Keratinocyte (primary cell): ENCODE measurements around the gene NUDT10. TPM values are rescaled to one million over a fixed set of nuclear protein-coding genes. Genes with fewer than 3 reads are reported as not detected.

ENCODE experiments used
- DNase-seq: peaks from one replicate; pipeline ENCODE4 v3.0.0-alpha.2; 2011; ENCODE audit warnings: low read depth, missing footprints, low spot score
- FAIRE-seq: peaks from 2 replicates; lab custom pipeline; 2011; peaks lifted over from hg19 to GRCh38; lab: Jason Lieb, UNC
- H2AFZ ChIP-seq: 2 replicates; pipeline ENCODE4 v1.6.0; 2012; ENCODE audit warnings: low read length, control low read depth, inconsistent platforms; ENCODE audit not compliant: control insufficient read depth
- H3K27ac ChIP-seq: 2 replicates; pipeline ENCODE4 v1.5.1; 2011; ENCODE audit warnings: low read length; ENCODE audit not compliant: control insufficient read depth, insufficient read depth
- H3K27me3 ChIP-seq: 3 replicates; pipeline ENCODE4 v1.6.0; 2011; ENCODE audit warnings: low read length; ENCODE audit not compliant: control insufficient read depth, insufficient read depth; ENCODE audit errors: extremely low read depth
- H3K36me3 ChIP-seq, 2 experiments: 2 replicates in 1 of 2; 3 replicates in 1 of 2; pipeline ENCODE4 v1.5.1; 2011; ENCODE audit warnings: low read length in 2 of 2, mild to moderate bottlenecking in 1 of 2; ENCODE audit not compliant: control insufficient read depth in 2 of 2, insufficient read depth in 2 of 2; ENCODE audit errors: extremely low read depth in 1 of 2
- H3K4me1 ChIP-seq: 3 replicates; pipeline ENCODE4 v1.5.1; 2011; ENCODE audit warnings: low read length; ENCODE audit not compliant: control insufficient read depth, insufficient read depth; ENCODE audit errors: extremely low read depth
- H3K4me2 ChIP-seq: 3 replicates; pipeline ENCODE4 v1.6.0; 2011; ENCODE audit warnings: low read depth, low read length; ENCODE audit not compliant: control insufficient read depth, insufficient read depth; ENCODE audit errors: extremely low read depth
- H3K4me3 ChIP-seq, 3 experiments: fragments of 200-600 bp in 1 of 3; sonication (generic) in 1 of 3; 2 replicates in 2 of 3; 3 replicates in 1 of 3; pipeline ENCODE4 v1.5.1; 2011 to 2016; ENCODE audit warnings: low read length in 3 of 3, mild to moderate bottlenecking in 3 of 3, control low read depth in 2 of 3, inconsistent platforms in 1 of 3, low read depth in 1 of 3, mixed read lengths in 1 of 3, mixed run types in 1 of 3, moderate library complexity in 1 of 3; ENCODE audit not compliant: control insufficient read depth in 2 of 3, insufficient read depth in 2 of 3; ENCODE audit errors: extremely low read depth in 1 of 3
- H3K79me2 ChIP-seq: 2 replicates; pipeline ENCODE4 v1.6.0; 2012; ENCODE audit warnings: low read length; ENCODE audit not compliant: control insufficient read depth, insufficient read depth
- H3K9ac ChIP-seq: 3 replicates; pipeline ENCODE4 v1.6.0; 2011; ENCODE audit warnings: low read length; ENCODE audit not compliant: control insufficient read depth, insufficient read depth; ENCODE audit errors: extremely low read depth
- H3K9me1 ChIP-seq: 3 replicates; pipeline ENCODE4 v1.6.0; 2011; ENCODE audit warnings: low read length; ENCODE audit not compliant: control insufficient read depth, insufficient read depth; ENCODE audit errors: extremely low read depth
- H3K9me3 ChIP-seq: 2 replicates; pipeline ENCODE4 v1.5.1; 2012; ENCODE audit warnings: low read depth, low read length; ENCODE audit not compliant: control insufficient read depth
- H4K20me1 ChIP-seq: 3 replicates; pipeline ENCODE4 v1.6.0; 2011; ENCODE audit warnings: low read length; ENCODE audit not compliant: control insufficient read depth, insufficient read depth; ENCODE audit errors: extremely low read depth
- EZH2 ChIP-seq: IDR thresholded peaks from one replicate; pipeline ENCODE4 v1.6.1; 2012; ENCODE audit warnings: inconsistent platforms, mild to moderate bottlenecking, low read length, moderate library complexity
- dilution Hi-C: fragments of 300-500 bp; cut with MboI; formaldehyde crosslinking; loops from one replicate; pipeline ENCODE4 v1.7.0; 2020; ENCODE audit warnings: low sequenced_read_pairs; ENCODE audit not compliant: extremely low pct_ligation_motif_present
- polyA minus RNA-seq, 3 experiments: library from RNA; depleted of rRNA, polyadenylated mRNA; stranded (reverse); fragments of >200 nt; gene quantifications; 1 replicate in 1 of 3; 2 replicates in 1 of 3; 3 replicates in 1 of 3; pipeline ENCODE4 v1.2.3, GENCODE V29; 2011
- polyA plus RNA-seq, 5 experiments: library from polyadenylated mRNA; depleted of rRNA in 3 of 5; stranded (reverse) in 3 of 5; stranded (forward) in 1 of 5; unstranded in 1 of 5; fragments of >200 nt; gene quantifications; 1 replicate in 1 of 5; 2 replicates in 3 of 5; 3 replicates in 1 of 5; pipeline versions ENCODE4 v1.2.1 to v1.2.3, GENCODE V29; 2011 to 2012; ENCODE audit warnings: missing spikeins in 2 of 5, low read depth in 1 of 5, low replicate concordance in 1 of 5
- TF ChIP-seq, protein P1 (sequence below), 3 experiments: IDR thresholded peaks in 1 of 3; conservative IDR thresholded peaks in 1 of 3; optimal IDR thresholded peaks in 1 of 3; 2 replicates in 2 of 3; 3 replicates in 1 of 3; pipeline versions ENCODE3 to v1.5.1; 2011; ENCODE audit warnings: low read length in 3 of 3, mild to moderate bottlenecking in 3 of 3, moderate library complexity in 2 of 3, control low read depth in 1 of 3, inconsistent platforms in 1 of 3; ENCODE audit not compliant: insufficient read depth in 2 of 3; ENCODE audit errors: extremely low read depth in 1 of 3

NUDT10 gene
- polyA plus RNA-seq: 0.24 to 0.41 TPM (median 0.26 TPM) in 3 replicates
- not detected for polyA plus RNA-seq (2011; ENCODE audit: low read depth)
- polyA plus RNA-seq (2011; cell fraction: cytosol; rRNA removed): 0.47 and 0.57 TPM in 2 replicates
- 0.22 and 0.28 TPM in 2 replicates for polyA plus RNA-seq (2011; cell fraction: nucleus; rRNA removed)
- 0.42 TPM in 1 of 2 replicates, not detected in the other for polyA plus RNA-seq (2012; ENCODE audit: low replicate concordance)
- 0.10 to 0.13 TPM in 2 of 3 replicates, not detected in the other for polyA minus RNA-seq
- not detected for polyA minus RNA-seq (2011; cell fraction: cytosol; rRNA and poly(A)+ RNA removed)
- not detected in 2 replicates for polyA minus RNA-seq (2011; cell fraction: nucleus; rRNA and poly(A)+ RNA removed)

DNA sequence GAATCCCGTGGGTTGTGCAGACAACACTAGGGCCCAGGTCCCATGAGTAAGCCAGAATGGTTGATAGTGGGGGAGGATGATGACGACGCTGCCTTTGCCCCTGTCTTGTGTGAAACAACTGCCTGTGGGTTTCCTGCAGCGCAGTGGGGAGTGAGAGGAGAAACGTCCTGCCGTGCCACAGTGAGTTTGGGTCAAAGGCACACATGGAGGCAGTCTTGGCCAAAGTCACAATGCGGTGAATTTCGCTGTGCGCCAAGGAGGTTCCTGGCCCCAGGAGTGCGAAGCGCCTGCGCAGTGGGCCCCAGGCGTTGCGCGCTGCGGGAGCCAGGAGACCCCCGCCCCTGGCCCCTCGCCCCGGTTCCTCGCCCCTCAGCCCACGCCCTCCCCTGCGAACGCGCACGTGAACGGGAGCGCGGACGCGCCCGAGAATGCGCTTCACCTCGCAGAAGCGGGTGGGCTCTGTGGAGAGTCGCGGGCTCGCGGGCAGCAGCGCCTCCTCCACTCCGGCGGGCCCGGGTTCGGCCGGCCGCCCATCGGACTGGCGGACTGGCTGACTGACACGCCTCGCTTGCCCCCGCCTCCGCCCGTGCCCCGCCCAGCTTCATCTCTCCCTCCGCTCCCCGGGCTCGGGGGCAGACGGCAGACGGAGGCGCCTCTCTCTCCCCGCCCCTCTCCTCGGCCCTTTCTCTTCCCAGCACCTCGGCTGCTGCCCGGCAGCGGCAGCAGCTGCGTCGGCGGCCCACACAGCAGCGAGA, at the start of gene NUDT10:
Gene NUDT10 (plus strand): TSS at position 635 of the 755 bp plus-strand sequence. CDS start 144 bp downstream, outside the sequence.
- H3K9me3 ChIP-seq: no peaks in the 10 kb centered on the region
- H3K36me3 ChIP-seq: no peaks in the 10 kb centered on the region
- H3K4me1 ChIP-seq: no peaks in the 10 kb centered on the region
- H3K4me2 ChIP-seq: peak within 1 kb of the TSS; percentile 27
- no peaks in the 10 kb centered on the region for H3K79me2 ChIP-seq
- no peak within 1 kb of the TSS for H2AFZ ChIP-seq
- H3K27me3 ChIP-seq: no peaks in the 10 kb centered on the region
- no peak for DNase-seq
- H3K9me1 ChIP-seq: no peaks in the 10 kb centered on the region
- dilution Hi-C loops: no loop called here
- H4K20me1 ChIP-seq: no peaks in the 10 kb centered on the region
- peak within 1 kb of the TSS in 1 of 3 experiments; percentile 28 for H3K4me3 ChIP-seq
- no peak within 1 kb of the TSS for H3K27ac ChIP-seq
- TF ChIP-seq EZH2: no peak
- TF ChIP-seq, protein P1, sequence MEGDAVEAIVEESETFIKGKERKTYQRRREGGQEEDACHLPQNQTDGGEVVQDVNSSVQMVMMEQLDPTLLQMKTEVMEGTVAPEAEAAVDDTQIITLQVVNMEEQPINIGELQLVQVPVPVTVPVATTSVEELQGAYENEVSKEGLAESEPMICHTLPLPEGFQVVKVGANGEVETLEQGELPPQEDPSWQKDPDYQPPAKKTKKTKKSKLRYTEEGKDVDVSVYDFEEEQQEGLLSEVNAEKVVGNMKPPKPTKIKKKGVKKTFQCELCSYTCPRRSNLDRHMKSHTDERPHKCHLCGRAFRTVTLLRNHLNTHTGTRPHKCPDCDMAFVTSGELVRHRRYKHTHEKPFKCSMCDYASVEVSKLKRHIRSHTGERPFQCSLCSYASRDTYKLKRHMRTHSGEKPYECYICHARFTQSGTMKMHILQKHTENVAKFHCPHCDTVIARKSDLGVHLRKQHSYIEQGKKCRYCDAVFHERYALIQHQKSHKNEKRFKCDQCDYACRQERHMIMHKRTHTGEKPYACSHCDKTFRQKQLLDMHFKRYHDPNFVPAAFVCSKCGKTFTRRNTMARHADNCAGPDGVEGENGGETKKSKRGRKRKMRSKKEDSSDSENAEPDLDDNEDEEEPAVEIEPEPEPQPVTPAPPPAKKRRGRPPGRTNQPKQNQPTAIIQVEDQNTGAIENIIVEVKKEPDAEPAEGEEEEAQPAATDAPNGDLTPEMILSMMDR (optimal IDR thresholded peaks at IDR 0.05 in 1 of 3, IDR thresholded peaks at IDR 0.05 in 1 of 3, conservative IDR thresholded peaks at IDR 0.05 in 1 of 3; ENCODE audit: extremely low read depth in 1 of 3, insufficient read depth in 2 of 3, low read length in 3 of 3): no peak
- H3K9ac ChIP-seq: no peak within 1 kb of the TSS
- no peak for FAIRE-seq

DNA sequence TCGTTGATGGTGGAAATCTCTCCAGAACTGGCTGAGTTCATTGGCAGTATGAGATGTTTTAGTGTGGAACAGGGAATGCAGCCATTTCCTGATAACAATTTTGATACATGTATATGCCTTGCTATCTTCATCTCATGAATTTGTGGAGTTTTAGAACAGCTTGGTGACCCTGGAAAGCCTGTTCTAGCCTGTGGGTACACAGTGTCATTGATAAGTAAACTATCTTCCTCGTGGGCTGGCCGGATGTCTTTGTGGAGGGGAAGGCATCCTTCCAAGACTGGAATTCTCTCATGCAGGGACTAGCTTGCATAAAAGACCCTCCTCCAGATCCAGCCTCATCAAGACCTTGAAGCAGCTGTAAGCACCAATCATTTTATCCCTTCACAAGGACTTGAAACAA, 40.2 kb upstream of the NUDT10 start:
- no peak for DNase-seq
- Histone ChIP-seq H3K4me2 (no peak overlapping the region), H3K27ac (no peak overlapping the region), H3K4me1 (no peaks in the 10 kb centered on the region), H3K9me1 (no peaks in the 10 kb centered on the region), H3K4me3 (no peak overlapping the region), H3K9ac (no peak overlapping the region), H3K79me2 (no peaks in the 10 kb centered on the region), H3K9me3 (no peaks in the 10 kb centered on the region), H2AFZ (no peak overlapping the region), H3K36me3 (no peaks in the 10 kb centered on the region), H4K20me1 (no peaks in the 10 kb centered on the region), H3K27me3 (no peaks in the 10 kb centered on the region)
- dilution Hi-C loops: no loop called here
- no peak for FAIRE-seq
- TF ChIP-seq EZH2: no peak
- TF ChIP-seq, protein P1 (optimal IDR thresholded peaks at IDR 0.05 in 1 of 3, IDR thresholded peaks at IDR 0.05 in 1 of 3, conservative IDR thresholded peaks at IDR 0.05 in 1 of 3; ENCODE audit: extremely low read depth in 1 of 3, insufficient read depth in 2 of 3, low read length in 3 of 3): no peak
